GM12878 (cell line): Measurements from ENCODE around the gene ROBO1. TPM values are rescaled to one million over a fixed set of nuclear protein-coding genes. Genes with fewer than 3 reads are reported as not detected.

Source experiments
- ATAC-seq: fragments of 200-7000 bp; cut with Tn5 transposase; 3 replicates; pipeline ENCODE4 v1.9.1; 2020; ENCODE audit warnings: mild to moderate bottlenecking, moderate library complexity
- BruUV-seq: library from RNA; stranded (reverse); fragments of 400-500 nt; replicated peaks from 2 replicates; lab custom pipeline; 2021; lab: Mats Ljungman, UMichigan
- CTCF ChIA-PET: fragments of 300-600 bp; sonication (Branson Sonifier 250); formaldehyde crosslinking; extraction: SDS; loops from one replicate; lab custom pipeline; 2021; ENCODE audit warnings: inconsistent platforms; lab: Yijun Ruan, JAX
- POLR2A ChIA-PET: fragments of 350-600 bp; formaldehyde crosslinking; extraction: SDS; loops from one replicate; lab custom pipeline; 2021; ENCODE audit warnings: inconsistent platforms; lab: Charles Lee
- RAD21 ChIA-PET: fragments of 300-600 bp; sonication (Branson Sonifier 250); formaldehyde crosslinking; loops from one replicate; lab custom pipeline; 2023; ENCODE audit warnings: antibody characterized with exemption; ENCODE audit not compliant: unreplicated experiment; lab: Charles Lee
- SMC1A ChIA-PET: fragments of 300-600 bp; sonication (Branson Sonifier 250); formaldehyde crosslinking; loops from one replicate; lab custom pipeline; 2023; ENCODE audit not compliant: unreplicated experiment, uncharacterized antibody; lab: Charles Lee
- DNase-seq: peaks from one replicate; pipeline ENCODE4 v3.0.0-alpha.2; 2011; ENCODE audit warnings: low read depth, low spot score
- FAIRE-seq: peaks from 3 replicates; lab custom pipeline; 2011; peaks lifted over from hg19 to GRCh38; lab: Jason Lieb, UNC
- H2AFZ ChIP-seq: 2 replicates; pipeline ENCODE4 v1.6.0; 2011; ENCODE audit warnings: low read depth, low read length, control low read depth; ENCODE audit not compliant: control insufficient read depth
- H3K27ac ChIP-seq: 2 replicates; pipeline ENCODE4 v1.5.1; 2011; ENCODE audit warnings: control low read depth; ENCODE audit not compliant: control insufficient read depth, insufficient read depth
- H3K27me3 ChIP-seq, 2 experiments: replicated peaks in 1 of 2; 2 replicates each; pipeline versions ENCODE4 v1.6.0 to v1.6.1; 2011; ENCODE audit warnings: low read length in 1 of 2; ENCODE audit not compliant: control insufficient read depth in 2 of 2, insufficient read depth in 2 of 2
- H3K36me3 ChIP-seq, 2 experiments: 2 replicates each; pipeline ENCODE4 v1.5.1; 2011; ENCODE audit warnings: low read length in 1 of 2; ENCODE audit not compliant: control insufficient read depth in 2 of 2, insufficient read depth in 2 of 2
- H3K4me1 ChIP-seq: 2 replicates; pipeline ENCODE4 v1.6.1; 2011; ENCODE audit warnings: mild to moderate bottlenecking, low read length, moderate library complexity, mixed read lengths; ENCODE audit not compliant: control insufficient read depth, insufficient read depth
- H3K4me2 ChIP-seq: 2 replicates; pipeline ENCODE4 v1.6.0; 2011; ENCODE audit warnings: control low read depth; ENCODE audit not compliant: control insufficient read depth, insufficient read depth
- H3K4me3 ChIP-seq: fragments of 200-600 bp; sonication (generic); 2 replicates; pipeline ENCODE4 v1.5.1; 2016
- H3K79me2 ChIP-seq: 2 replicates; pipeline ENCODE4 v1.6.0; 2011; ENCODE audit warnings: low read length; ENCODE audit not compliant: control insufficient read depth, insufficient read depth
- H3K9ac ChIP-seq: 2 replicates; pipeline ENCODE4 v1.8.0; 2011; ENCODE audit warnings: low read length, control low read depth, mixed read lengths; ENCODE audit not compliant: control insufficient read depth, insufficient read depth
- H3K9me3 ChIP-seq: replicated peaks from 3 replicates; pipeline ENCODE4 v1.5.1; 2011; ENCODE audit warnings: mild to moderate bottlenecking, low read length; ENCODE audit not compliant: control insufficient read depth, insufficient read depth
- H4K20me1 ChIP-seq: 2 replicates; pipeline ENCODE4 v1.6.0; 2011; ENCODE audit not compliant: control insufficient read depth, insufficient read depth
- CHD4 ChIP-seq: fragments of 200-600 bp; sonication (generic); IDR thresholded peaks from 2 replicates; pipeline ENCODE4 v1.6.1; 2016; ENCODE audit warnings: mild to moderate bottlenecking
- CREB1 ChIP-seq: IDR thresholded peaks from 2 replicates; pipeline ENCODE4 v1.6.1; 2012; ENCODE audit warnings: low read depth, mild to moderate bottlenecking, inconsistent platforms
- IKZF1 ChIP-seq: fragments of 450-650 bp; conservative IDR thresholded peaks from 2 replicates; pipeline ENCODE4 v1.6.1; 2017; ENCODE audit warnings: antibody characterized with exemption, mild to moderate bottlenecking
- KAT2A ChIP-seq: conservative IDR thresholded peaks from 2 replicates; pipeline ENCODE4 v1.6.1; 2011; ENCODE audit warnings: low read depth, low read length; ENCODE audit not compliant: control insufficient read depth
- KDM1A ChIP-seq: fragments of 200-600 bp; sonication (generic); IDR thresholded peaks from 2 replicates; pipeline ENCODE4 v1.6.1; 2016; ENCODE audit warnings: borderline replicate concordance
- MYB ChIP-seq: fragments of 150-350 bp; IDR thresholded peaks from 2 replicates; pipeline ENCODE4 v1.6.1; 2014; ENCODE audit warnings: mild to moderate bottlenecking, low read depth, low read length, borderline replicate concordance
- PAX8 ChIP-seq: fragments of 450-650 bp; IDR thresholded peaks from 2 replicates; pipeline ENCODE4 v1.6.1; 2017; ENCODE audit warnings: mild to moderate bottlenecking, moderate library complexity
- PKNOX1 ChIP-seq: fragments of 450-650 bp; IDR thresholded peaks from 2 replicates; pipeline ENCODE4 v1.6.1; 2016; ENCODE audit warnings: mild to moderate bottlenecking
- RAD21 ChIP-seq: IDR thresholded peaks from 2 replicates; pipeline ENCODE4 v1.6.1; 2011; ENCODE audit warnings: mild to moderate bottlenecking, low read depth, low read length, moderate library complexity; ENCODE audit not compliant: insufficient read depth
- ZNF207 ChIP-seq: fragments of 450-650 bp; IDR thresholded peaks from 2 replicates; pipeline ENCODE4 v1.6.1; 2014; ENCODE audit warnings: antibody characterized with exemption, mild to moderate bottlenecking, borderline replicate concordance
- WGBS: methylation state at CpG from one replicate; pipeline ENCODE4 v1.1.6; 2016; ENCODE audit warnings: low lambda C conversion rate; ENCODE audit not compliant: insufficient replicate concordance, insufficient coverage; ENCODE audit errors: missing lambda C conversion rate; 5-methylcytosine and 5-hydroxymethylcytosine counted together
- in situ Hi-C: fragments of 300-500 bp; cut with MboI; formaldehyde crosslinking; loops from 9 replicates; pipeline ENCODE4 v1.14.3; 2018; ENCODE audit warnings: mixed read lengths
- intact Hi-C: fragments of 100-400 bp; cut with micrococcal nuclease; formaldehyde crosslinking; loops from one replicate; pipeline ENCODE4 v1.14.2; 2022; ENCODE audit not compliant: unreplicated experiment
- polyA plus RNA-seq, 11 experiments: library from polyadenylated mRNA; depleted of rRNA in 4 of 11; unstranded in 6 of 11; stranded (reverse) in 5 of 11; fragments of >200 nt; fragmentation: Nextera tagmentation in 4 of 11; fragmentation: Illumina TruSeq in 1 of 11; extraction: Ambion mirVana in 4 of 11; extraction: Trizol in 1 of 11; gene quantifications; 1 replicate in 1 of 11; 2 replicates in 10 of 11; pipeline versions ENCODE4 v1.2.1 to v1.2.3, GENCODE V29; 2011 to 2016; ENCODE audit warnings: inconsistent platforms in 2 of 11, missing spikeins in 2 of 11, low read depth in 1 of 11
- total RNA-seq, 4 experiments: library from RNA; depleted of rRNA in 3 of 4; stranded (reverse); fragments of >200 nt in 3 of 4; fragmentation: Illumina TruSeq in 1 of 4; extraction: Trizol in 1 of 4; gene quantifications; 2 replicates each; pipeline versions ENCODE4 v1.2.1 to v1.2.3, GENCODE V29; 2013 to 2021
- TF ChIP-seq, protein P1 (sequence below), 3 experiments: IDR thresholded peaks in 2 of 3; conservative IDR thresholded peaks in 1 of 3; 2 replicates each; pipeline ENCODE4 v1.5.1; 2011; ENCODE audit warnings: low read depth in 3 of 3, low read length in 3 of 3, mild to moderate bottlenecking in 3 of 3, control low read depth in 2 of 3, moderate library complexity in 2 of 3, inconsistent platforms in 1 of 3, mixed read lengths in 1 of 3; ENCODE audit not compliant: control insufficient read depth in 2 of 3, insufficient read depth in 1 of 3; ENCODE audit errors: extremely low read depth in 1 of 3
- TF ChIP-seq, protein P2 (sequence below): fragments of 150-350 bp; IDR thresholded peaks from 2 replicates; pipeline ENCODE4 v1.6.1; 2016; ENCODE audit warnings: low read depth, low read length

The ROBO1 gene
- total and polyA plus RNA-seq, 10 of the 15 experiments (the other 5 are each of a cell fraction or from before 2014, with no cell fraction given): 0.29 to 46.5 (median 1.2) TPM

DNA sequence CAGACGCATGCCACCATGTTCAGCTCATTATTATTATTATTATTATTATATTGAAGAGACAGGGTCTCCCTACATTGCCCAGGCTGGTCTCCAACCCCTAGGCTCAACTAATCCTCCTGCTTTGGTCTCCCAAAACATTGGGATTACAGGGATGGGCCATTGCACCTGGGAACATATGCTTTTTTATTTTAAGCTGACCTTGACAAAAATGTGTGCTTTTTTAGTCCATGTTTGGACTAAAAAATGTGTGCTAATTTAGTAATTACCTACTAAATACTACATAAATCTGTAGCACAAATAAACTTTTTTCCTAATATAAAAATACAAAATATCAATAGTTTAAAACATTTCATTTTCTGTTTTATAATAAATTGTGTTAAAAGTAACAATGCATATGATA is 693.2 kb downstream of the ROBO1 start:
- no peak for ATAC-seq
- ChIA-PET RAD21 (no interaction called here), SMC1A (no interaction called here), POLR2A (no interaction called here), CTCF (interaction anchor here (1.8 kb wide), 1 partner anchor 12 kb away, joined by 5 read pairs; no protein-coding TSS in a partner anchor)
- H3K9me3 ChIP-seq: no peaks in the 10 kb centered on the region
- H2AFZ ChIP-seq: no peak overlapping the region
- DNase-seq: no peak
- FAIRE-seq: no peak
- 0% methylated on average over 1 of the region's 1 CpG for WGBS
- no peak overlapping the region for H3K27ac ChIP-seq
- H3K4me2 ChIP-seq: no peak overlapping the region
- no peak overlapping the region for H3K9ac ChIP-seq
- in situ Hi-C loops: no loop called here
- H3K79me2 ChIP-seq: no peaks in the 10 kb centered on the region
- H3K36me3 ChIP-seq: no peaks in the 10 kb centered on the region
- no TSS peak for BruUV-seq
- TF ChIP-seq, protein P1, sequence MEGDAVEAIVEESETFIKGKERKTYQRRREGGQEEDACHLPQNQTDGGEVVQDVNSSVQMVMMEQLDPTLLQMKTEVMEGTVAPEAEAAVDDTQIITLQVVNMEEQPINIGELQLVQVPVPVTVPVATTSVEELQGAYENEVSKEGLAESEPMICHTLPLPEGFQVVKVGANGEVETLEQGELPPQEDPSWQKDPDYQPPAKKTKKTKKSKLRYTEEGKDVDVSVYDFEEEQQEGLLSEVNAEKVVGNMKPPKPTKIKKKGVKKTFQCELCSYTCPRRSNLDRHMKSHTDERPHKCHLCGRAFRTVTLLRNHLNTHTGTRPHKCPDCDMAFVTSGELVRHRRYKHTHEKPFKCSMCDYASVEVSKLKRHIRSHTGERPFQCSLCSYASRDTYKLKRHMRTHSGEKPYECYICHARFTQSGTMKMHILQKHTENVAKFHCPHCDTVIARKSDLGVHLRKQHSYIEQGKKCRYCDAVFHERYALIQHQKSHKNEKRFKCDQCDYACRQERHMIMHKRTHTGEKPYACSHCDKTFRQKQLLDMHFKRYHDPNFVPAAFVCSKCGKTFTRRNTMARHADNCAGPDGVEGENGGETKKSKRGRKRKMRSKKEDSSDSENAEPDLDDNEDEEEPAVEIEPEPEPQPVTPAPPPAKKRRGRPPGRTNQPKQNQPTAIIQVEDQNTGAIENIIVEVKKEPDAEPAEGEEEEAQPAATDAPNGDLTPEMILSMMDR (IDR thresholded peaks at IDR 0.05 in 2 of 3, conservative IDR thresholded peaks at IDR 0.05 in 1 of 3; ENCODE audit: control insufficient read depth in 2 of 3, extremely low read depth in 1 of 3, insufficient read depth in 1 of 3, low read depth in 3 of 3, low read length in 3 of 3): no peak
- TF ChIP-seq PAX8: no peak
- intact Hi-C loops: no loop called here
- no peaks in the 10 kb centered on the region for H3K4me1 ChIP-seq
- no peaks in the 10 kb centered on the region for H4K20me1 ChIP-seq
- H3K27me3 ChIP-seq: no peaks in the 10 kb centered on the region
- no peak overlapping the region for H3K4me3 ChIP-seq

DNA sequence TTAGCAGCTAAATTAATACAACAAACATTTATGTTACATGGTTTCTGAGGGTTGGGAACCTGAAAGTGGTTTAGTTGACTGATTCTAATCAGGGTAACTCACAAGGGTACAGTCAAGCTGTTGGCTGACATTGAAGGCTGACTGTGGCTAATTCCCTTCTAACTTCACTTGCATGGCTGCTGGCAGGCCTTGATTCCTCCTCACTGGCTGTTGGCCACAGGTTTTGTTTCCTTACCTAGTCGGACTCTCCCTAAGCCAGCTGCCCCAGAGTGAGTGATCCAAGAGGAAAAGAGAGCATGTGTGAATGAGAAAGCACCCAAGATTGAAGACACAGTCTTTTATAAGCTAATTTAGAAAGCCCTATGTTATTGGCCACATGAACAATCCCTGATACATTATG is 700.1 kb downstream of the ROBO1 start:
- Histone ChIP-seq H3K4me2 (no peak overlapping the region), H3K79me2 (no peaks in the 10 kb centered on the region), H3K4me1 (no peaks in the 10 kb centered on the region), H2AFZ (no peak overlapping the region), H3K27ac (no peak overlapping the region), H3K9ac (no peak overlapping the region), H3K4me3 (no peak overlapping the region), H4K20me1 (no peaks in the 10 kb centered on the region), H3K27me3 (no peaks in the 10 kb centered on the region), H3K36me3 (no peaks in the 10 kb centered on the region), H3K9me3 (no peaks in the 10 kb centered on the region)
- ATAC-seq (no peak), DNase-seq (no peak), FAIRE-seq (no peak)
- POLR2A ChIA-PET: no interaction called here
- in situ Hi-C loops (no loop called here), intact Hi-C loops (no loop called here)
- CTCF ChIA-PET: interaction anchor here (0.8 kb wide), 1 partner anchor 19 kb away, joined by 3 read pairs; no protein-coding TSS in a partner anchor
- BruUV-seq: no TSS peak
- SMC1A ChIA-PET: no interaction called here
- 0% methylated on average over 1 of the region's 1 CpG for WGBS
- RAD21 ChIA-PET: no interaction called here
- TF ChIP-seq KDM1A: no peak
- TF ChIP-seq ZNF207: no peak
- TF ChIP-seq, protein P2, sequence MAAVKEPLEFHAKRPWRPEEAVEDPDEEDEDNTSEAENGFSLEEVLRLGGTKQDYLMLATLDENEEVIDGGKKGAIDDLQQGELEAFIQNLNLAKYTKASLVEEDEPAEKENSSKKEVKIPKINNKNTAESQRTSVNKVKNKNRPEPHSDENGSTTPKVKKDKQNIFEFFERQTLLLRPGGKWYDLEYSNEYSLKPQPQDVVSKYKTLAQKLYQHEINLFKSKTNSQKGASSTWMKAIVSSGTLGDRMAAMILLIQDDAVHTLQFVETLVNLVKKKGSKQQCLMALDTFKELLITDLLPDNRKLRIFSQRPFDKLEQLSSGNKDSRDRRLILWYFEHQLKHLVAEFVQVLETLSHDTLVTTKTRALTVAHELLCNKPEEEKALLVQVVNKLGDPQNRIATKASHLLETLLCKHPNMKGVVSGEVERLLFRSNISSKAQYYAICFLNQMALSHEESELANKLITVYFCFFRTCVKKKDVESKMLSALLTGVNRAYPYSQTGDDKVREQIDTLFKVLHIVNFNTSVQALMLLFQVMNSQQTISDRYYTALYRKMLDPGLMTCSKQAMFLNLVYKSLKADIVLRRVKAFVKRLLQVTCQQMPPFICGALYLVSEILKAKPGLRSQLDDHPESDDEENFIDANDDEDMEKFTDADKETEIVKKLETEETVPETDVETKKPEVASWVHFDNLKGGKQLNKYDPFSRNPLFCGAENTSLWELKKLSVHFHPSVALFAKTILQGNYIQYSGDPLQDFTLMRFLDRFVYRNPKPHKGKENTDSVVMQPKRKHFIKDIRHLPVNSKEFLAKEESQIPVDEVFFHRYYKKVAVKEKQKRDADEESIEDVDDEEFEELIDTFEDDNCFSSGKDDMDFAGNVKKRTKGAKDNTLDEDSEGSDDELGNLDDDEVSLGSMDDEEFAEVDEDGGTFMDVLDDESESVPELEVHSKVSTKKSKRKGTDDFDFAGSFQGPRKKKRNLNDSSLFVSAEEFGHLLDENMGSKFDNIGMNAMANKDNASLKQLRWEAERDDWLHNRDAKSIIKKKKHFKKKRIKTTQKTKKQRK: no peak
- no peak for TF ChIP-seq IKZF1
- TF ChIP-seq CREB1: no peak
- TF ChIP-seq CHD4: no peak
- no peak for TF ChIP-seq MYB
- TF ChIP-seq RAD21: no peak
- TF ChIP-seq PKNOX1: no peak
- no peak for TF ChIP-seq KAT2A
